HG03575 (cell line): Measurements from ENCODE around the gene ALX4.

Experiments
- ATAC-seq: cut with Tn5 transposase; IDR thresholded peaks from one replicate; pipeline ENCODE4 v1.9.1; 2021; ENCODE audit not compliant: unreplicated experiment, insufficient number of reproducible peaks, low FRiP score; ENCODE audit errors: extremely low read depth

The ALX4 gene

DNA sequence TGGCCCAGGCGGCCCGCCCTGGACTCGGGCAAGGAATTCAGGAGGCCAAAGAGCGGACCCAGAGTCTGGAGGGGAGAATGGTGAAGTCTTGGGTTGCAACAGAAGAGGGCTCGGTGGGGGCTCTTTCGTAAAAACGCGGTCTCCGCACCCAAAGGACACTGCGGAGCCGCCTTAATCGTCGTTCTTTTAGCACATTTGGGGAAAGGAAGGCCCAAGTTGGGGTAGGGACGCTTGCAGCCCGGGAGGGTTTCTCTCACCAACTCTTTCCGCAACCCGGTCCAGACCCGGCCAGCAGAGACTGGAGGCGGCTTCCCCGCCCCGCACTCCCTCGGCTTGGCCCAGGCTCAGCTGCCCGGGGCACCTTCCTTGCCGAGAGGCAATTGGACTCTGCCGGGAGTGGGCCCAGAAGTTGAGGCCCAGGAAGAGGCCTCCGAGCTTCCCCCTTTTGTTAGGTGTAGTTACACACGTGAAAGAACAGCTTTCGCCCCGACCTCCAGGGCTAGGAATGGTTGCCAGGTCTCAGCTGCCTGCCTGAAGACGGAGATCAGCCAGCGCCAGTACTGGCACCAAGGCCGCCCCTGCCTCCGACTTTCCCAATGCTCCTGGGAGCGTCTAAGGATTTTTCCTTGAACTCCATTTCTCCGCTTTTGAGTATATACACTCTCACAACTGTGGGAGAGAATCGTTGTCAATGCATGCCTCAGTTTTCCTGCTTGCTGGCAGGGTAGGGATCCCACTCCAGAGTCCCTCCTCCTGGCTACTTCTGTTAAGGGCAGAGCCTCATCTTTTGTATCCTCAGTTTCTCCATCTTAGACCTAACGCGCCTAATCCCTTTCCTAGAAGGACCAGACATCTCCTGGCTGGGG is 3.7 kb downstream of the ALX4 start:
- no peak for ATAC-seq

DNA sequence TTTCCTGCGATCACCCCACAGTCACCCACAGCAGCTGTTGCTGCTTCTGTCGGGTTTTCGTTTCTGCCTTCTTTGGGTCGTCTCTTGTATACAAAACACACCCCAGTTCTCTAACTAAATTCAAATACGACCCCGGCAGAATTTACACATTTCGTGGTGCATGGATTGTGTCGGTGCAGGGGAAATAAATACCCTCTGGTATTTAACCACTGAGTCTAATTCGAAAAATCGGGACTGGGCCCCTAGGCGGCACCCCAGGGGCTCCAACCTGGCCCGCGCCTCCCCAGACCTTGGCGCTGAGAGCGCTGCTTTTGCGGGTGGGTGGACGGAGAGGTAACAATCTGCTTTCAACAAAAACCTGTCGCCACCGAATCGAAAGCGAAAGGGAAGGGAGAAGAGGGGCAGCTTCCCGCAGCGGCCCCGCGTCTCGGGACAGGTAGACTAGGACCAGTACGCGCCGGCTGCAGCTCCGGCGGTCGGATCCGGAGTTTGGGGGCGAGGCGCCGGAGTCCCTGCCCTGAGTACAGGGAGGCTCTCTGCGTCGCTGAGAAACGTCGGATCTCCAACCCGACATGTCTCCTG is 4.4 kb downstream of the ALX4 start:
- ATAC-seq = no peak

DNA sequence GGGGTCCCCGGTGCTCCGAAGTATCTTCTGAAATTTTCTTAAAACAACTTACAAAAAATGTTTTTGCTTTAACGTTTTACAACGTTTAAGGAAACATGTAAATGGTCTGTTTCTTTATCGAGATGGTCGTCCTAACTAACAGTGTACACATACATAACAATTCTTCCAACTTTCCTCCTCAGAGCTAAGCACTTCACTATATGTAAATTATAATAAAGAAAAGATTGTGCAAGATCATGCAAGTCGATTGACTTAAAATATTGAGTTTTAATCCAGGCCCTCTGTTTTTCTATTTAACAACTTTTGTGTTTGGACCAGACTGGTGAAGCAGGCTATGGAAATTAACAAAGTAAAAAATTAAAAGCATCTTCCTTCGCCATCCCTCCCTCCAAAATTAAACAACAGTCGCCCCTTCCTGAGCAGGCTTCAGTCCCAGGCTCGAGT is 4.9 kb downstream of the ALX4 start:
- no peak for ATAC-seq

- no peak for ATAC-seq
These were observed 5.6 kb downstream of the ALX4 start for GRCh38 chr11:44304091-44305025.

DNA sequence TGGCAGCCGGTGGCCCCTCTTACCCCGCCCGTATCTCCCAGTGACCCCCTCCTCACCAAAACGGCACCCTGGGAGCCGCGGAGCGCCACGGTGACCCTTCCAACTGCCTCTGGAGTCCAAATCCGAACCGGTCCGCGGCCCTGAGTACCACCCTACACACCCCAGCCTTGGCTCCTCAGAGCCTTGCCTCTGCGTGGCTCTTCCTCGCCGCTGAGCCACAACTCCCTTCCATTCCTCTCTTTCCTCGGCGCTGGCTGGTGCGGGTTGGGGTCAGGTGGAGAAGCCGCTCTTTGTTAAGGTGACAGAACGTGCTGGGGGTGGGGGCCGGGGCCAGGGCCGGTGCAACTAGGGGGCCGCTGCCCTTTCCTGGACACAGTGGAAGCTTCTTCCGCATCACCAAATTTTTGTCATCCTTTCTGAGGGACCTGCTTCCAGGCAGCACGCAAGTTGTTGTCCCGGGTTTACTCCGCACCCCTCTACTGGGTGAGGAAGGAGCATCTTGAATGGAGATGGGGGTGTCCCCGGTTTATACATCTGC is 6.5 kb downstream of the ALX4 start:
- ATAC-seq = no peak

DNA sequence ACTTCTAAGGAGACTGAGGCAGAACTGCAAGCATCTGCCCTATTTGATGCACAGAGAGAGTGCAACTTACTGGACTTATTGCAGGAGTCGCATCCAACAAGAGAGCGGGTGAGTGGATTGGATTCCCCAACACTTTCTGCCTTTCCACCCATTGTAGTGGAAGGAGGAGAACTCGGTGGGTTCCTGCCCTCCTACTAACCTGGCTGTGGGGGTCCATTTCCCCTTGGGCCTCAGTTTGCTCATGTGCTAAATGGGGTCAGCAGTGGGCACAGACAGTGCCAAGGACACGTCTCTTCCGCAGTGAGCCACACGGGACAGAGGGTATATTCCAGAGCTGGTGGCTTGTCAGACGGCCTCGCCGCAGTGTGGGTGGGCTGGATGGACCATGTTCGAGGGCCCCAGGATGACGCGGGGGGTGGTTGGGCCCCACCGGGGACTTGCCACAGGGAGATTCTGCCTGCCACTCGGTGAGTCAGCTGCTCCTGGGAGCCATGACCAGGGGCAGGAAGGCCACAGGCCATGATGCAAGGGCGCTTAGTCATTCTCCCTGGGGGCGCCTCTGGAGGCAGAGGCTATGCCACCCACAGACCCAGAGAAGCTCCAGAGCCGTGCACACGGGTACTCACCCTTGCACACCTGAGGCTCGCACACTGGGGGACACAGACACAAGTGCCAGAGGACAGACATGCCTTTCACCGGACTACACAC is 8.2 kb downstream of the ALX4 start:
- ATAC-seq = no peak

- ATAC-seq = no peak
These were observed 8.9 kb downstream of the ALX4 start for GRCh38 chr11:44300844-44301563.

GRCh38 chr11:44298862-44299261 is 11.1 kb downstream of the ALX4 start:
- no peak for ATAC-seq

GRCh38 chr11:44290208-44290607 is 19.7 kb downstream of the ALX4 start:
- ATAC-seq = no peak

GRCh38 chr11:44288133-44288526 is 21.8 kb downstream of the ALX4 start:
- ATAC-seq = no peak

GRCh38 chr11:44286911-44287310 is 23.0 kb downstream of the ALX4 start:
- no peak for ATAC-seq

DNA sequence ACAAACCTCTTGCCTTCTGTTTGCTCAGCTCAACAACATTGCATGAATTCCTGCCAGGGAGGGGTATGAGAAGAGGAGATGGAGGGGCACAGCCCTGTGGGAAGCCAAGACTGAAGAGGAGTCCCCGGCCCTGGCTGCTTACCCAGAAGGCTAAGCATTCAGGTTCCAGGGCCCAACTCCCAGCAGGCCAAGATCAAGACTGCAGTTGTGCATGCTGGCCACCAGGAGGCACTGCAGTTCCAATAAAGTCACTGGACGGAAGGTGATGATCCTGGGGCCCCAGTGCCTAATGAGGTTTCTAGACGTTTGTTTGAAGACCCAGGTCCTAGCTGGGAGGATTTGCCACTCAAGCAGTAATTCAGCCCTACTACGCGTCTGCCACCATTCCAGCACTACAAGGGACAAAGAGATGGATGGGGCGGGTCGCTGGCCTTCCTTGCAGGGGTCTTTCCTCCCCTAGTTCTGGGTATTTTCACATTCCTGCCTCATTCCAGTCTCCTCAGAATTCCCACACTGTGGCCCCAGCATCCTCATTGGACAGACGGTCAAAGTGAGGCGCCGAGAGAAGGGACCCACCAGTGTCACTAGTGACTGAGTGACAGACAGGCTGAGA is 23.6 kb downstream of the ALX4 start:
- no peak for ATAC-seq

DNA sequence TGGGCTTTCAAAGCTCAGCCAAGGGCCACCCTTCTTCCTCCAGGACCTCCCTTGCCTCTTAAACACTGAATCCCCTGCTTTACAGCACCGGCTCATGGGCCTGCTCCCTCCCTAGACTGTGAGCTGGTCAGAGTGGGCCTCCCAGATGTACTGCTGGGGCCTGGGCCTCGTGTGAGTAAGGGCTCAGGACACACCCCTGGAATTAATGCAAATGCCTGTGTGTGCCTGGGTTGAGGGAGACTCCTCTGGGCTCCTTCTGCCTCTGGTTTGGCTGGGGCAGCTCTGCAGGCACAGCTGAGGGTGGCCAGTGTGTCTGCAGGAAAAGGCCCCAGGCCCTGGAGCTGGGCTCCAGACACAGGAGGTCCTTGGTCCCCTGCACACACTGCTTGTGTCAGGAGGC is 24.2 kb downstream of the ALX4 start:
- no peak for ATAC-seq

- ATAC-seq = no peak
These were observed 27.3 kb downstream of the ALX4 start for GRCh38 chr11:44282620-44283019.

DNA sequence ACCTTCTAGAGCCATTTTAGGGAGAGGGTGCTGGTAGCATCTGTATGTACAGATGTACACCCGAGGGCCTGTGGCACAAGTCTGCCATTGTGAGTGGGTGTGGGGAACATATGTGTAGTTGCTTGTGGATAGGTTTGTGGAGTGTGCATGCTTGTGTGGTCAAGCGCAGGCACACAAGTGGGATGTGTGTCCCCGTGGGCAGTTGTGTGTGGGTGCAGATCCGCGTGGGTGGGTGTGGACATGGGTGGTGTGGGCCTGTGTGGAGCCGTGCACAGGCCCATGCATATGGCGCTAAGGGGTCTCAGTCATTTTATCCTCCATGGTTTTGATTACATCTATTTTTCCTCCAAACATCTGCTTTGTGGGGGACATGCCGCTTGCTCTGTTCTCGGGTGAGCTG is 28.8 kb downstream of the ALX4 start:
- ATAC-seq = no peak

DNA sequence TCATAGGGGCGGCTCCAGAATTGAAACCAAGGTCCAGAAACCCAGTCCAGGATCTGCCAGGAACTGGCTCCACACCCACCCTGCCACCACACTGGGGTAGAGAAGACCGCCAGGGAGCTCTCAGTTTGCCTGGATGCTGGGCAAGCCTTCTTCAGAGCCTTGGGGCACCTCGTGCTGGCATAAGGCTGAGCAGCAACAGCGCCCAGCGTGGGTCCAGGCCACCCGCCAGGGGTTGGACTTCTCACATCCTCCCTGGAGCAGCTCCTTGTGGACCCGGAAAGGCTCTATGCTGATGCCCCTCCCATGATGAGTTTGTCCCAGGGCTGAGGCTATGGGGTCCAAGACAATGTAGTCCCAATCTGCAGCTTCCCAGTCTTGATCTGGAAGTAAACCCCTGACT is 29.7 kb downstream of the ALX4 start:
- ATAC-seq = no peak

DNA sequence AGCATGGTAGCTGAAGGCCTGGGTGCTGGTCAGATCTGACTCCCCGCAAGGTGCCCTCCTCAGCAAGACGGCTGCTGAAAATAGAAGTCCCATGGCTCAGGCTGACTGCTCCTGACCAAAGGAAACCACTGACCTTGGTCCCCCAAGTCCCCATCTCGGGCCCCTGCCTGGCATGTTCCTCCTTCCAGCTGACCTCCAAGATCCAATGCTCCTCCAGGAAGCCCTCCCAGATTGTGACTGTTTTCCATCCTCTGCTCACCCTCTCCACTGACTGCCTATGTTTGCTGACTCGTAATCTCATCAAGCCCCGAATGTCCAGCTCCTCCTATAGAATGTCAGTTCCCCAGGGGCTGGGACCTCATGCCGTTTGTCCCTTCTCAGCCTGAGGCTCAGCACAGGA is 30.5 kb downstream of the ALX4 start:
- no peak for ATAC-seq
